RWPE2 (cell line): ENCODE results near the gene GCNT2.

Experiments used
- ATAC-seq: fragments of 200-7000 bp; cut with Tn5 transposase; 3 replicates; pipeline ENCODE4 v1.9.1; 2021; ENCODE audit warnings: low read depth
- DNase-seq: peaks from one replicate; pipeline ENCODE4 v3.0.0-alpha.2; 2020; ENCODE audit warnings: low spot score
- H3K27ac ChIP-seq: fragments of 450-650 bp; 2 replicates; pipeline ENCODE4 v1.5.1; 2017; ENCODE audit warnings: mild to moderate bottlenecking; ENCODE audit not compliant: poor library complexity, severe bottlenecking
- H3K27me3 ChIP-seq: fragments of 250-450 bp; sonication (Bioruptor Pico); 2 replicates; pipeline ENCODE4 v1.5.1; 2021; ENCODE audit warnings: mild to moderate bottlenecking, moderate library complexity; ENCODE audit not compliant: insufficient read depth, poor library complexity, severe bottlenecking
- H3K36me3 ChIP-seq: fragments of 250-450 bp; sonication (Bioruptor Pico); 2 replicates; pipeline ENCODE4 v1.5.1; 2020; ENCODE audit warnings: low read depth, mild to moderate bottlenecking, moderate library complexity
- H3K4me1 ChIP-seq: fragments of 250-450 bp; sonication (Bioruptor Pico); 2 replicates; pipeline ENCODE4 v1.5.1; 2021; ENCODE audit warnings: mild to moderate bottlenecking, moderate library complexity; ENCODE audit not compliant: insufficient read depth, poor library complexity, severe bottlenecking
- H3K4me3 ChIP-seq: fragments of 250-450 bp; sonication (Bioruptor Pico); 2 replicates; pipeline ENCODE4 v1.5.1; 2021; ENCODE audit warnings: mild to moderate bottlenecking, moderate library complexity; ENCODE audit not compliant: severe bottlenecking
- H3K9me3 ChIP-seq: fragments of 250-450 bp; sonication (Bioruptor Pico); 2 replicates; pipeline ENCODE4 v1.5.1; 2021; ENCODE audit warnings: mild to moderate bottlenecking, moderate library complexity; ENCODE audit not compliant: severe bottlenecking
- TF ChIP-seq, protein P1 (sequence below): fragments of 450-650 bp; IDR thresholded peaks from one replicate; pipeline ENCODE4 v1.5.1; 2017; ENCODE audit warnings: mild to moderate bottlenecking, moderate library complexity; ENCODE audit not compliant: poor library complexity, severe bottlenecking

The GCNT2 gene

DNA sequence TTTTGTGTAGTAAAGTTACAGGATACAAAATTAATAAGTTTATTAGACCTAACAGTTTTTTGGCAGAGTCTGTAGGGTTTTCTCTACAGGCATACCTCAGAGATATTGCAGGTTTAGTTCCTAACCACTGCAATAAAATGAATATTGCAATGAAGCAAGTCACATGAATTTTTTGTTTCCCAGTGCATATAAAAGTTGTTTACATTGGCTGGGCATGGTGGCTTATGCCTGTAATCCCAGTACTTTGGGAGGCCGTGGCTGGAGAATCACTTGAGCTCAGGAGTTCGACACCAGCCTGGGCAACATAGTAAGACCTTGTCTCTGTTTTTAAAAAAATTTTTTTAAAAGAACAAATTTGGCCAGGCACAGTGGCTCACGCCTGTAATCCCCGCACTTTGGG, 157.3 kb downstream of the GCNT2 start:
- Histone ChIP-seq H3K27me3 (no peaks in the 10 kb centered on the region), H3K36me3 (no peaks in the 10 kb centered on the region), H3K9me3 (no peaks in the 10 kb centered on the region), H3K4me3 (no peak overlapping the region), H3K4me1 (no peaks in the 10 kb centered on the region), H3K27ac (no peak overlapping the region)
- no peak for DNase-seq
- no peak for ATAC-seq
- TF ChIP-seq, protein P1, sequence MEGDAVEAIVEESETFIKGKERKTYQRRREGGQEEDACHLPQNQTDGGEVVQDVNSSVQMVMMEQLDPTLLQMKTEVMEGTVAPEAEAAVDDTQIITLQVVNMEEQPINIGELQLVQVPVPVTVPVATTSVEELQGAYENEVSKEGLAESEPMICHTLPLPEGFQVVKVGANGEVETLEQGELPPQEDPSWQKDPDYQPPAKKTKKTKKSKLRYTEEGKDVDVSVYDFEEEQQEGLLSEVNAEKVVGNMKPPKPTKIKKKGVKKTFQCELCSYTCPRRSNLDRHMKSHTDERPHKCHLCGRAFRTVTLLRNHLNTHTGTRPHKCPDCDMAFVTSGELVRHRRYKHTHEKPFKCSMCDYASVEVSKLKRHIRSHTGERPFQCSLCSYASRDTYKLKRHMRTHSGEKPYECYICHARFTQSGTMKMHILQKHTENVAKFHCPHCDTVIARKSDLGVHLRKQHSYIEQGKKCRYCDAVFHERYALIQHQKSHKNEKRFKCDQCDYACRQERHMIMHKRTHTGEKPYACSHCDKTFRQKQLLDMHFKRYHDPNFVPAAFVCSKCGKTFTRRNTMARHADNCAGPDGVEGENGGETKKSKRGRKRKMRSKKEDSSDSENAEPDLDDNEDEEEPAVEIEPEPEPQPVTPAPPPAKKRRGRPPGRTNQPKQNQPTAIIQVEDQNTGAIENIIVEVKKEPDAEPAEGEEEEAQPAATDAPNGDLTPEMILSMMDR = no peak
